ENCODE measurements around the gene SLC44A5. TPM values are rescaled to one million over a fixed set of nuclear protein-coding genes. Genes with fewer than 3 reads are reported as not detected.
"Not testable (repeated sequence)": the region's sequence is repeated elsewhere in the genome, so short reads cannot be mapped to it uniquely, and the experiment has no call there.

Gene SLC44A5
- 0.53 and 0.61 TPM in 2 replicates for total RNA-seq (2014; rRNA removed; shearing (Covaris generic))
- 1.4 and 1.7 TPM in 2 replicates for polyA plus RNA-seq (2015; cell fraction: cytosol; rRNA removed)
- 7.0 and 8.2 TPM in 2 replicates for polyA plus RNA-seq (2015; cell fraction: nucleus; rRNA removed)

- DNase-seq (ENCODE audit: low read depth), result no peak
Measured at GRCh38 chr1:75611014-75611413, at the start of gene SLC44A5. Gene SLC44A5, minus strand, starts transcription at chr1:75611114. Its CDS starts 69,667 bp downstream, at chr1:75541447.

- no peak for DNase-seq (ENCODE audit: low read depth)
Measured at GRCh38 chr1:75655931-75656330, 45.0 kb upstream of the SLC44A5 start.

GRCh38 chr1:75647183-75647582 lies 36.3 kb upstream of the SLC44A5 start:
- not testable (repeated sequence) for DNase-seq (ENCODE audit: low read depth)

GRCh38 chr1:75645153-75645552 lies 34.2 kb upstream of the SLC44A5 start:
- not testable (repeated sequence) for DNase-seq (ENCODE audit: low read depth)

- DNase-seq (ENCODE audit: low read depth), result peak; percentile 71
Measured at GRCh38 chr1:75643460-75643859, 32.5 kb upstream of the SLC44A5 start.

- no peak for DNase-seq (ENCODE audit: low read depth)
Measured at GRCh38 chr1:75641325-75641724, 30.4 kb upstream of the SLC44A5 start.

GRCh38 chr1:75640137-75640536 lies 29.2 kb upstream of the SLC44A5 start:
- DNase-seq (ENCODE audit: low read depth), result no peak

- no peak for DNase-seq (ENCODE audit: low read depth)
Measured at GRCh38 chr1:75632350-75632949, 21.5 kb upstream of the SLC44A5 start.

- DNase-seq (ENCODE audit: low read depth), result no peak
Measured at GRCh38 chr1:75630998-75631397, 20.1 kb upstream of the SLC44A5 start.

GRCh38 chr1:75630004-75630594 lies 19.2 kb upstream of the SLC44A5 start:
- no peak for DNase-seq (ENCODE audit: low read depth)

GRCh38 chr1:75625795-75626194 lies 14.9 kb upstream of the SLC44A5 start:
- DNase-seq (ENCODE audit: low read depth), result peak; percentile 37

GRCh38 chr1:75618382-75618781 lies 7.5 kb upstream of the SLC44A5 start:
- no peak for DNase-seq (ENCODE audit: low read depth)

- DNase-seq (ENCODE audit: low read depth), result no peak
Measured at GRCh38 chr1:75616436-75617433, 5.8 kb upstream of the SLC44A5 start.

GRCh38 chr1:75615613-75616435 lies 4.9 kb upstream of the SLC44A5 start:
- no peak for DNase-seq (ENCODE audit: low read depth)

- DNase-seq (ENCODE audit: low read depth), result no peak
Measured at GRCh38 chr1:75614399-75614756, 3.5 kb upstream of the SLC44A5 start.

- no peak for DNase-seq (ENCODE audit: low read depth)
Measured at GRCh38 chr1:75613916-75614315, 3.0 kb upstream of the SLC44A5 start.

GRCh38 chr1:75612976-75613375 lies 2.1 kb upstream of the SLC44A5 start:
- DNase-seq (ENCODE audit: low read depth), result no peak

GRCh38 chr1:75602486-75602885 lies 8.4 kb downstream of the SLC44A5 start:
- DNase-seq (ENCODE audit: low read depth), result no peak

- DNase-seq (ENCODE audit: low read depth), result peak; percentile 75
Measured at GRCh38 chr1:75600781-75601180, 10.1 kb downstream of the SLC44A5 start.

GRCh38 chr1:75594327-75594726 lies 16.6 kb downstream of the SLC44A5 start:
- DNase-seq (ENCODE audit: low read depth), result no peak

GRCh38 chr1:75593457-75593856 lies 17.5 kb downstream of the SLC44A5 start:
- not testable (repeated sequence) for DNase-seq (ENCODE audit: low read depth)

All from HT1080 (cell line).